Activated CD4-positive, alpha-beta T cell treated with anti-CD3 and anti-CD28 coated beads, Interleukin-2, Interleukin-6, amounts not matched to agents 100 ng/mL and 50 ng/mL, durations not matched to agents 16 hours and 8 hours (primary cell): ENCODE results near the gene PROM1.
A peak's percentile ranks its signal among the peaks of the same experiment; 100 is the strongest.

Source experiments
- DNase-seq: peaks from one replicate; pipeline ENCODE4 v3.0.0-alpha.2; 2020

PROM1 gene

GRCh38 chr4:16025268-16025667 lies 58.6 kb downstream of the PROM1 start:
- no peak for DNase-seq

- DNase-seq: peak; percentile 53
These were observed 59.9 kb downstream of the PROM1 start for GRCh38 chr4:16023776-16024408.

- DNase-seq: no peak
These were observed 61.8 kb downstream of the PROM1 start for GRCh38 chr4:16021804-16022560.

- no peak for DNase-seq
These were observed 64.2 kb downstream of the PROM1 start for GRCh38 chr4:16019649-16020048.

GRCh38 chr4:16018841-16019240 lies 65.0 kb downstream of the PROM1 start:
- DNase-seq: no peak

GRCh38 chr4:16018061-16018676 lies 65.7 kb downstream of the PROM1 start:
- DNase-seq: no peak

- DNase-seq: no peak
These were observed 67.3 kb downstream of the PROM1 start for GRCh38 chr4:16016536-16016935.

GRCh38 chr4:16011173-16011572 lies 72.7 kb downstream of the PROM1 start:
- no peak for DNase-seq

- DNase-seq: no peak
These were observed 74.7 kb downstream of the PROM1 start for GRCh38 chr4:16009153-16009552.

- no peak for DNase-seq
These were observed 76.2 kb downstream of the PROM1 start for GRCh38 chr4:16007471-16008095.

- no peak for DNase-seq
These were observed 76.9 kb downstream of the PROM1 start for GRCh38 chr4:16006771-16007446.

GRCh38 chr4:16005676-16006075 lies 78.1 kb downstream of the PROM1 start:
- DNase-seq: no peak

- DNase-seq: peak; percentile 65
These were observed 82.4 kb downstream of the PROM1 start for GRCh38 chr4:16001484-16001858.

- DNase-seq: no peak
These were observed 82.9 kb downstream of the PROM1 start for GRCh38 chr4:16000708-16001483.

GRCh38 chr4:15996773-15997172 lies 87.0 kb downstream of the PROM1 start:
- peak; percentile 5 for DNase-seq

GRCh38 chr4:15995826-15996225 lies 88.0 kb downstream of the PROM1 start:
- DNase-seq: no peak

- no peak for DNase-seq
These were observed 91.7 kb downstream of the PROM1 start for GRCh38 chr4:15992167-15992485.

GRCh38 chr4:15990570-15991285 lies 93.1 kb downstream of the PROM1 start:
- no peak for DNase-seq

- no peak for DNase-seq
These were observed 94.4 kb downstream of the PROM1 start for GRCh38 chr4:15989424-15989823.

GRCh38 chr4:15988222-15988621 lies 95.6 kb downstream of the PROM1 start:
- no peak for DNase-seq

- DNase-seq: no peak
These were observed 96.9 kb downstream of the PROM1 start for GRCh38 chr4:15986907-15987306.

- no peak for DNase-seq
These were observed 100.2 kb downstream of the PROM1 start for GRCh38 chr4:15983610-15984009.
